Measurements from ENCODE around the gene LDB2.

Gene LDB2

GRCh38 chr4:16843831-16844508, 54.5 kb downstream of the LDB2 start:
- DNase-seq: peak; percentile 44

GRCh38 chr4:16838226-16838875, 60.1 kb downstream of the LDB2 start:
- no peak for DNase-seq

GRCh38 chr4:16837475-16837874, 61.0 kb downstream of the LDB2 start:
- no peak for DNase-seq

GRCh38 chr4:16836324-16836723, 62.1 kb downstream of the LDB2 start:
- no peak for DNase-seq

GRCh38 chr4:16835597-16836247, 62.7 kb downstream of the LDB2 start:
- no peak for DNase-seq

- DNase-seq: no peak
These were observed 63.6 kb downstream of the LDB2 start for GRCh38 chr4:16834814-16835213.

GRCh38 chr4:16833722-16834121, 64.7 kb downstream of the LDB2 start:
- no peak for DNase-seq

- no peak for DNase-seq
These were observed 68.4 kb downstream of the LDB2 start for GRCh38 chr4:16830081-16830480.

- DNase-seq: no peak
These were observed 70.4 kb downstream of the LDB2 start for GRCh38 chr4:16827794-16828724.

- DNase-seq: no peak
These were observed 71.4 kb downstream of the LDB2 start for GRCh38 chr4:16827045-16827444.

- no peak for DNase-seq
These were observed 72.0 kb downstream of the LDB2 start for GRCh38 chr4:16826406-16826910.

- no peak for DNase-seq
These were observed 74.1 kb downstream of the LDB2 start for GRCh38 chr4:16824278-16824806.

GRCh38 chr4:16820329-16820728, 78.1 kb downstream of the LDB2 start:
- DNase-seq: no peak

GRCh38 chr4:16819652-16820051, 78.8 kb downstream of the LDB2 start:
- no peak for DNase-seq

GRCh38 chr4:16818005-16818404, 80.4 kb downstream of the LDB2 start:
- no peak for DNase-seq

- no peak for DNase-seq
These were observed 81.2 kb downstream of the LDB2 start for GRCh38 chr4:16817286-16817685.

- no peak for DNase-seq
These were observed 84.1 kb downstream of the LDB2 start for GRCh38 chr4:16814361-16814760.

- DNase-seq: no peak
These were observed 86.4 kb downstream of the LDB2 start for GRCh38 chr4:16812041-16812440.

GRCh38 chr4:16809943-16810342, 88.5 kb downstream of the LDB2 start:
- no peak for DNase-seq

- no peak for DNase-seq
These were observed 89.4 kb downstream of the LDB2 start for GRCh38 chr4:16809064-16809463.

- DNase-seq: no peak
These were observed 91.1 kb downstream of the LDB2 start for GRCh38 chr4:16807355-16807754.

GRCh38 chr4:16804581-16804980, 93.9 kb downstream of the LDB2 start:
- DNase-seq: no peak

GRCh38 chr4:16802044-16802443, 96.4 kb downstream of the LDB2 start:
- DNase-seq: no peak

Measured in right hindlimb (tissue), 1 donor.